Inferior parietal cortex (tissue), 1 donor: ENCODE measurements around the gene RNF115.
"Not testable (repeated sequence)": the region's sequence is repeated elsewhere in the genome, so short reads cannot be mapped to it uniquely, and the experiment has no call there.

Experiments
- DNase-seq: peaks from one replicate; pipeline ENCODE4 v3.0.0-alpha.2; 2016; ENCODE audit errors: extremely low spot score

The RNF115 gene

GRCh38 chr1:145827966-145828365, 4.1 kb upstream of the RNF115 start:
- DNase-seq: no peak

DNA sequence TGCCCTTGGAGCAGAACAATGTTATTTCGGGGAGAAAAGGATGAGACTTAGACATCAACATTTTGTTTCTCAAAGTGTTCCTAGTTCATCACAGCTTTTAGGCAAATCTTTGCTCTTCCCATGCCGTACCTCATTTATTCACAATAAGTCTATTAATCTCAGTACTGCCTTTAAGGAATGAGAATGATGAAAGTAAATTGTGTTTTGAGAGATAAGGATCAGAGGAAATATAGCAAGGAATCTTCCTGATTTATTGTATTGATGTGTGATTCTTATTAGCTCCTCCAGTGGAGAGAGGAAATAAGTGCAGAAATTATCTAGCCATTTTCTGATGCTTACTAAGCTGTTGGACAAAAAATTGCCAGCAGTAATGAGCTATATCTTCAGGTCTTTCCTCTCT, 2.1 kb upstream of the RNF115 start:
- no peak for DNase-seq

DNA sequence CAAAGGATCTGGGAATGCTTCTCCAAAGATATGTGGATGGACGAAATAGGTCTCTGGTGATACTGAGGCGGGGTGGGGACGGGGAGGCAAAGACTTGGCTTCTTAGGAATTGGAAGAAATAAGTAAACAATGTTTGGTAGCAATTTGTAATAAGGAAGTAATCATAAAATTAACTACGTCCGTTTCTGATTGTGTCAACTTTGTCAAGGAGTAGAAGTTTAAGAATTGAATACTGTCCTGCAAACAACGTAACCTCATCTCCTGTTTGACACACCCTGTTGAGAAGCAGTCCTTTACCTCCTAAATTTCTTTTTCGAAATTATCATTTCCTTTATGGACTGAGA, 576 bp upstream of the RNF115 start:
- no peak for DNase-seq

DNA sequence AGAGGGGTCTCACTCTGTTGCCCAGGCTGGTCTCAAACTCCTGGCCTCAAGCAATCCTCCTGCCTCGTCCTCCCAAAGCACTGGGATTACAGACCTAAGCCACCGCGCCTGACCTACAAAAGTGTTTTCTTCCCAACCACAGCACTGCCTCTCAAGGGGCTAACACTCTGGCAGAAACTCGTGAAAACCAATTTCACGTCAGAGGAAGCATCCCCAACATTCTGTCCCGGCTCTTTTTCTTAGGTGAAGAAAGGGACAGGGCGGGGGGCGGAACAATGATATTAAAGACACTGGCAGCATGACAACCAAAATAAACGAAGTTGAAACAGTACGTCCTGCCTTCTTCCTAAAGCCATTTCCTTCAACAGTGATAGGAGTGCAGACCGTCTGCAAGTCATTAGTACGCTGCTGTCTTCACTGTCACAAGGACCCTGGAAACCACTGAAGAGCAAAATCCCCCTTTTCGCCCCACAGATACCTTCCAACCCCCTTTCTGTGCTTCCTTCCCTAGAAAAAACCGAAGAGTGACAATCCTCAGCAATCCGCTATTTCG, 1.0 kb downstream of the RNF115 start:
- not testable (repeated sequence) for DNase-seq

DNA sequence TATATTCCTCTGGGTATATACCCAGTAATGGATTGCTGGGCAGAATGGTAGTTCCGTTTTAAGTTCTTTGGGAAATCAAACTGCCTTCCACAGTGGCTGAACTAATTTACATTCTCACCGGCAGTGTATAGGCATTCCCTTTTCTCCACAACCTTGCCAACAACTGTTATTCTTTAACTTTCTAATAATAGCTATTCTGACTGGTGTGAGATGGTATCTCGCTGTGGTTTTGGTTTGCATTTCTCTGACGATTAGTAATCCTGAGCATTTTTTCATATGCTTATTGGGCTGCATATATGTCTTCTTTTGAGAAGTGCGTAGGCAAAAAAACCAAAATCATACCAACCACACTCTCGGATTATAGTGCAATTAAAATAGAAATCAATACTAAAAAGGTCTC, 5.8 kb downstream of the RNF115 start:
- DNase-seq: not testable (repeated sequence)

DNA sequence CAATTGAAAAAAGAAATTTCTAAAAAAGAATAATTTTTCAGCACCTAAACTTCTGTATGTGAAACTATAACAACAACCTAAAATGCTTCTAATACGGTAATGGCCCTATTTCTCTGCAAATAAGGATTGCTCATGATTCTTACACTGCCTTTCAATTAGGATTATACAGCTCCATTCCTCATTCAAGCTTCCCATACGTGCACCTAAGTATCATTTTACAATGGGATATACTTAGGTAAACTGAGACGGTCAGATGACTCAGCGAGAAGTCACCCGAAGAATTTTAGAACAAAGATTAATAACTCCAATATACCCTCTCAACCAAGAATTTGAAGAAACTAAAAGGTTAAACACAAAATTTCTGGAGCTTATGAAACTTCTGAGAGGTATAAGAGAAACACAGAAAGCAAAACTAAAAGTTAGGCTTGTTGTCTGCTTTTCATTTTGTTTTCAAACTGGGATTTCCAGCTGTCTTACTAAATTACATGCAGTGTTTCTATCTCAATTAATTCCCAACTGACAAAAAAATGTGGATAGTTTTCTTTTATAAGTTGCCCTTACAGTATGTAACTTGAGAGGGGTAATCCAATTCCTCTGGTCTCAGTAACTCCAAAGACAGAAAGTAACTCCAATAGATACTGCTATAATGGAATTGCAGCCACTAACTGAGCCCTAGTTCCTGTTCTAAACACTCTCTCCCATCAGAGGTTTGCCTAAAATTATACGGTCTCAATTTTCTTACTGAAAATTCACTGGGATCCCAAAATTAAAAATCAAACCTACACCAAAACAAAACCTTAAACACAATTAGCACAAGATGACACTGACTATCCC, 10.7 kb downstream of the RNF115 start:
- not testable (repeated sequence) for DNase-seq

DNA sequence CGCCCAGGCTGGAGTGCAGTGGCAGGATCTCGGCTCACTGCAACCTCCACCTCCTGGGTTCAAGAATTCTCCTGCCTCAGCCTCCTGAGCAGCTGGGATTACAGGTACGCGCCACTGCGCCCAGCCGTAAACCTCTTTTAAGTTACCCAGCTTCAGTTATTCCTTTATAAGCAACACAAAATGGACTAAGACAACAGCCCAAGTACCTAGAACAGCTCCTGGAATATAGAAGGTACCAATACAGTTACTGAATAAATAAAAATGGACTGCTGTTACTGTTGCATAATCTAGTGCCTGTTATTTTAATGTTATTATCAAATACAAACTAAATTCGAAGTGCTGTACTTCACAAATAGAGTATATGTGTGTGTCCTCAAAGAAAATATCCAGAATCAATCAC, 17.1 kb downstream of the RNF115 start:
- no peak for DNase-seq

DNA sequence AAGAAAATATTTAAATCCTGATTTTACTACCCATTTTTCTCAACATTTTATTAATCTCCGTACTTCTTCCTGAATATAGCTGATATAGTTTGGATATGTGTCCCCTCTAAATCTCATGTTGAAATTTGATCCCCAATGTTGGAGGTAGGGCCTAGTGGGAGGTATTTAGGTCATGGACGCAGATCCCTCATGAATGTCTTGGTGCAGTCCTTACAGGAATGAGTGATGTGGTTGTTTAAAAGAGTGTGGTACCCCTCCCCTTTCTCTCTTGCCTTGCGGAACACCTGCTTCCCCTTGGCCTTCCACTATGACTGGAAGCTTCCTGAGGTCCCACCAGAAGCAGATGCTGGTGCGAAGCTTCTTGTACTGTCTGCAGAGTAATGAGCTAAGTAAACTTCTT, 17.5 kb downstream of the RNF115 start:
- no peak for DNase-seq

- no peak for DNase-seq
Measured at GRCh38 chr1:145805057-145805456, 18.8 kb downstream of the RNF115 start.

GRCh38 chr1:145804235-145805045, 19.5 kb downstream of the RNF115 start:
- no peak for DNase-seq

DNA sequence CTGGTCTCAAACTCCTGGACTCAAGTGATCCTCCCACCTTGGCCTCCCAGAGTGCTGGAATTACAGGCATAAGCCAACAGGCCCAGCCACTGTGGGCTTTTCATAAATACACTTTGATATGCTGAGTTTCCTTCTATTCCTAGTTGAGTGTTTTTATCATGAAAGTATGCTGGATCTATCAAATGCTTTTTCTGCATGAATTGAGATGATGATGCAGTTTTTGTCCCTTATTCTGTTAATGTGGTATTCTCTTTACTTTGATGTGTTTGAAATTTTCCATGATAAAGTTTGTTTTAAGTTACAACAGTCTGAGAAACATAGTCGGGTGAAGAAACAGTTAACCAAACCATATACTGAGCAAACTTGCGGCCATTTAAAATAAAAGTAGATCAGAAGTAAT, 24.1 kb downstream of the RNF115 start:
- no peak for DNase-seq

GRCh38 chr1:145796753-145797152, 27.1 kb downstream of the RNF115 start:
- DNase-seq: no peak

DNA sequence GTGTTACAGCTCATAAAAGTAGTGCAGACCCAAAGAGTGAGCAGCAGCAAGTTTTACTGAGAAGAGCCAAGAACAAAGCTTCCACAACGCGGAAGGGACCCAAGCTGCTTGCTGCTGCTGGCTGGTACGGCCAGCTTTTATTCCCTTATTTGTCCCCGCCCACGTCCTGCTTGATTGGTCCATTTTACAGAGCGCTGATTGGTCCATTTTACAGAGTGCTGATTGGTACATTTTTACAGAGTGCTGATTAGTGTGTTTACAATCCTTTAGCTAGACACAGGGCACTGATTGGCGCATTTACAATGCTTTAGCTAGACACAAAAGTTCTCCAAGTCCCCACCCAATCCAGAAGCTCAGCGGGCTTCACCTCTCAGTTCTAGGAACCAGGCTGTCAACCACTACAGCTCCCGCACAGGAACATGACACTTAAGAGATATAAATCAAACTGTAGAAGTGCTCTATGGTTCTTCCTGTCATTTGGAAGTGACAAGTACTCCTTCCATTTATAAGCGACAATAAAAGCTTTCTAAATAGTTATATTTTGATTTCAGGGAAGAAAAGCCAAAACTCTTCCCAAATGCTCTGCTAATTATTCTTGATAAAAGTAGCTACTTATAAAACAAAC, 28.5 kb downstream of the RNF115 start:
- no peak for DNase-seq

- DNase-seq: no peak
Measured at GRCh38 chr1:145792484-145792883, 31.4 kb downstream of the RNF115 start.

GRCh38 chr1:145791860-145792259, 32.0 kb downstream of the RNF115 start:
- DNase-seq: not testable (repeated sequence)

- no peak for DNase-seq
Measured at GRCh38 chr1:145788580-145788979, 35.3 kb downstream of the RNF115 start.

DNA sequence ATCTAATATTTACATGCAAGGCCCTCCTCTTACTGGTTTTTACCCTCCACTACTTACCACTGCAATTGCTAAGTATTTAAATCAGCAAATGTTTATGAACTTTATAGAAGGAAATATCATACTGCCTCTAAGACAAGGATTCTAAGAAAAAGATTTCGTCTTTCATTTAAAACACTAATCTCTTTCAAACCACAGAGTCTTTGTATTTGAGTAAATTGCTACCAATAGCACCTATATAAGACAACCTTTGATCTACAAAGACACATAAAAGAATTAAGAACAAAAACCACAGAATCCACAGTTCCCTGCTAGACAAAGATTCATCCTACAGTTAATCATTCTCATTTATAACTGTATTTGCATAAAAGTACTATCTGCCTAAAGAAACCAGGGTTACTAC, 37.6 kb downstream of the RNF115 start:
- no peak for DNase-seq

- DNase-seq: no peak
Measured at GRCh38 chr1:145785547-145785946, 38.3 kb downstream of the RNF115 start.

- DNase-seq: no peak
Measured at GRCh38 chr1:145784409-145784808, 39.5 kb downstream of the RNF115 start.

DNA sequence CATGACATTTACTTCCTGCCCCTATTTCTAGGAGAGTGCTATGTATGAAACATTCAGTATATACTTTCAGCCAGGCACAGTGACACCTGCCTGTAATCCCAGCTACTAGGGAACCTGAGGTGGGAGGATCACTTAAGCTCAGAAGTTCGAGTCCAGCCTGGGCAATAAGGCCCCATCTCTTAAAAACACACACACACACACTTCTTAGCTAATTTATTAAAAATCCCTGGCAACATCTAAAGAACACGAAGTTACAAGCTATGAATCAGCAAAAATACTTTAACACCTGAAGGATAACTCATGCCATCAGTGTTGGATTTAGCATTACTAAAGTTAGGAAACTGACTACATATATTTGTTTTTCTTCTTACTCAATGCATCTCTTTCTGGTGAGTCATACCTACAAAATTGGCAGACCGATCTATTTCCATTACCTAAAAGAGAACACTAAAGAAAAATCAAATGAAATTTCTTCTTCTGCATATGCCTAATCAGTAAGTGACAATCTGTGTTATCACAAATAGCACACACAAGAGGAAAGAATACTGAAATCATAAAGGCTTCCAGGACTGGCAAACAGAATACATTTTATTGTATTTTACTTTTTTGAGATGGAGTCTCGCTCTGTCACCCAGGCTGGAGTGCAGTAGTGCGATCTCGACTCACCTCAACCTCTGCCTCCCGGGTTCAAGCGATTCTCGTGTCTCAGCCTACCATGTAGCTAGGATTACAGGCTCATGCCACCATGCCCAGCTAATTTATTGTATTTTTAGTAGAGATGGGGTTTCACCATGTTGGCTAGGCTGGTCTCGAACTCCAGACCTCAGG, 41.4 kb downstream of the RNF115 start:
- DNase-seq: peak; percentile 45

DNA sequence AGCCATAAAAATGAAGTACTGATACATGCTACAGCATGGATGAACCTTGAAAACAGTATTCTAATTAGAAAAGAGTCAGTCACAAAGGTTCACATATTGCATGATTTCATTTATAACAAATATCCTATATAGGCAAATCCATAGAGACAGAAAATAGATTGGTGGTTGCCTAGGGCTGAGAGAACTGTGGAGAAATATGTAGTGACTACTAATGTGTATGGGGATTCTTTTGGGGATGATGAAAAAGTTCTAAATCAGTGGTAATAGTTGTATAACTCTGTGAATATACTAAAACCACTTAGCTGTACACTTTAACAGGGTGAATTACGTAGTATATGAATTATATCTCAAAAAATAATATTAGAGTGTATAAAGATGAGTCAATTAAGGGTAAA, 45.8 kb downstream of the RNF115 start:
- DNase-seq: no peak
